H9 (cell line): Measurements from ENCODE around the gene CROCC2. TPM values are rescaled to one million over a fixed set of nuclear protein-coding genes. Genes with fewer than 3 reads are reported as not detected.

Experiments
- DNase-seq: peaks from one replicate; pipeline ENCODE4 v3.0.0-alpha.2; 2017
- H2AFZ ChIP-seq: one replicate; pipeline ENCODE4 v1.6.1; 2013; ENCODE audit warnings: mild to moderate bottlenecking, low read length, control low read depth, moderate library complexity
- H2AK5ac ChIP-seq: 2 replicates; pipeline ENCODE4 v1.6.1; 2013; ENCODE audit warnings: low read length, control low read depth, mixed read lengths; ENCODE audit not compliant: insufficient read length
- H2BK120ac ChIP-seq: one replicate; pipeline ENCODE4 v1.6.1; 2013; ENCODE audit warnings: low read depth, mild to moderate bottlenecking, low read length, control low read depth, inconsistent platforms; ENCODE audit not compliant: poor library complexity, severe bottlenecking
- H2BK12ac ChIP-seq: 2 replicates; pipeline ENCODE4 v1.6.1; 2013; ENCODE audit warnings: low read length, control low read depth, mixed read lengths, low read depth; ENCODE audit not compliant: insufficient read length
- H2BK15ac ChIP-seq: 2 replicates; pipeline ENCODE4 v1.6.1; 2013; ENCODE audit warnings: low read depth, low read length, control low read depth
- H2BK20ac ChIP-seq: one replicate; pipeline ENCODE4 v1.6.1; 2013; ENCODE audit warnings: low read depth, mild to moderate bottlenecking, low read length, control low read depth, inconsistent platforms; ENCODE audit not compliant: poor library complexity, severe bottlenecking
- H2BK5ac ChIP-seq: 2 replicates; pipeline ENCODE4 v1.6.1; 2013; ENCODE audit warnings: low read length, control low read depth, mixed read lengths; ENCODE audit not compliant: insufficient read length
- H3K14ac ChIP-seq: 2 replicates; pipeline ENCODE4 v1.6.1; 2013; ENCODE audit warnings: low read length, control low read depth; ENCODE audit not compliant: insufficient read depth
- H3K18ac ChIP-seq: 2 replicates; pipeline ENCODE4 v1.6.1; 2013; ENCODE audit warnings: low read depth, mild to moderate bottlenecking, mixed read lengths, low read length, control low read depth; ENCODE audit not compliant: insufficient read length
- H3K23ac ChIP-seq: 2 replicates; pipeline ENCODE4 v1.6.1; 2013; ENCODE audit warnings: low read length, control low read depth, mixed read lengths, low read depth; ENCODE audit not compliant: insufficient read length
- H3K23me2 ChIP-seq: 2 replicates; pipeline ENCODE4 v1.6.1; 2013; ENCODE audit warnings: low read depth, mild to moderate bottlenecking, mixed read lengths, low read length, control low read depth; ENCODE audit not compliant: insufficient read length, poor library complexity, severe bottlenecking
- H3K27ac ChIP-seq: 2 replicates; pipeline ENCODE4 v1.5.1; 2013; ENCODE audit warnings: low read length, control low read depth, mixed read lengths, low read depth; ENCODE audit not compliant: insufficient read length
- H3K27me3 ChIP-seq: 2 replicates; pipeline ENCODE4 v1.6.1; 2013; ENCODE audit warnings: low read length, control low read depth, inconsistent platforms; ENCODE audit not compliant: insufficient read depth
- H3K4ac ChIP-seq: 2 replicates; pipeline ENCODE4 v1.6.1; 2013; ENCODE audit warnings: low read depth, mild to moderate bottlenecking, control low read depth, inconsistent platforms, low read length, moderate library complexity
- H3K4me1 ChIP-seq: 2 replicates; pipeline ENCODE4 v1.6.1; 2013; ENCODE audit warnings: low read length, control low read depth, inconsistent platforms; ENCODE audit not compliant: insufficient read depth
- H3K4me2 ChIP-seq: 2 replicates; pipeline ENCODE4 v1.6.1; 2013; ENCODE audit warnings: low read length, control low read depth, mixed read lengths; ENCODE audit not compliant: insufficient read length, insufficient read depth
- H3K56ac ChIP-seq: 2 replicates; pipeline ENCODE4 v1.6.1; 2013; ENCODE audit warnings: low read depth, mild to moderate bottlenecking, mixed read lengths, low read length, control low read depth; ENCODE audit not compliant: insufficient read length
- H3K79me1 ChIP-seq: 2 replicates; pipeline ENCODE4 v1.6.1; 2013; ENCODE audit warnings: low read depth, mild to moderate bottlenecking, moderate library complexity, low read length, control low read depth, inconsistent platforms; ENCODE audit not compliant: insufficient read depth, poor library complexity, severe bottlenecking
- H3K79me2 ChIP-seq: 2 replicates; pipeline ENCODE4 v1.6.1; 2013; ENCODE audit warnings: low read length, control low read depth, inconsistent platforms; ENCODE audit not compliant: insufficient read depth
- H3K9ac ChIP-seq: 2 replicates; pipeline ENCODE4 v1.6.1; 2013; ENCODE audit warnings: low read length, control low read depth, mixed read lengths; ENCODE audit not compliant: insufficient read length; ENCODE audit errors: extremely low read depth
- H3K9me3 ChIP-seq: one replicate; pipeline ENCODE4 v1.6.1; 2013; ENCODE audit warnings: low read depth, low read length, inconsistent platforms; ENCODE audit not compliant: control insufficient read depth
- H3T11ph ChIP-seq: one replicate; pipeline ENCODE4 v1.6.1; 2013; ENCODE audit warnings: mild to moderate bottlenecking, low read length, control low read depth, inconsistent platforms
- H4K20me1 ChIP-seq: one replicate; pipeline ENCODE4 v1.6.1; 2013; ENCODE audit not compliant: control insufficient read depth, insufficient read length, insufficient read depth
- H4K5ac ChIP-seq: 2 replicates; pipeline ENCODE4 v1.6.1; 2013; ENCODE audit warnings: low read depth, mild to moderate bottlenecking, mixed read lengths, low read length, control low read depth; ENCODE audit not compliant: insufficient read length
- H4K8ac ChIP-seq: replicated peaks from 2 replicates; pipeline ENCODE4 v1.6.1; 2013; ENCODE audit warnings: low read length, control low read depth, mixed read lengths, low read depth; ENCODE audit not compliant: insufficient read length
- H4K91ac ChIP-seq: 2 replicates; pipeline ENCODE4 v1.6.1; 2013; ENCODE audit warnings: low read depth, mild to moderate bottlenecking, moderate library complexity, mixed read lengths, low read length, control low read depth; ENCODE audit not compliant: insufficient read length
- H3K27ac Mint-ChIP-seq, 3 experiments: 2 replicates in 2 of 3; 3 replicates in 1 of 3; pipeline ENCODE4 v1.8.0; 2020 to 2021; ENCODE audit warnings: mixed read lengths in 3 of 3, mild to moderate bottlenecking in 1 of 3, moderate library complexity in 1 of 3
- H3K27me3 Mint-ChIP-seq: 2 replicates; pipeline ENCODE4 v1.8.0; 2021; ENCODE audit warnings: low read depth, mild to moderate bottlenecking, moderate library complexity, mixed read lengths
- H3K36me3 Mint-ChIP-seq, 3 experiments: 2 replicates in 2 of 3; 3 replicates in 1 of 3; pipeline ENCODE4 v1.8.0; 2020 to 2021; ENCODE audit warnings: low read depth in 3 of 3, mixed read lengths in 3 of 3; ENCODE audit not compliant: insufficient read depth in 1 of 3
- H3K4me1 Mint-ChIP-seq, 2 experiments: 2 replicates each; pipeline ENCODE4 v1.8.0; 2020; ENCODE audit warnings: mixed read lengths in 2 of 2
- H3K4me3 Mint-ChIP-seq, 2 experiments: 2 replicates in 1 of 2; 3 replicates in 1 of 2; pipeline ENCODE4 v1.8.0; 2020 to 2021; ENCODE audit warnings: mild to moderate bottlenecking in 2 of 2, mixed read lengths in 2 of 2, moderate library complexity in 1 of 2
- H3K9me3 Mint-ChIP-seq, 2 experiments: 2 replicates in 1 of 2; 3 replicates in 1 of 2; pipeline ENCODE4 v1.8.0; 2020; ENCODE audit warnings: mild to moderate bottlenecking in 2 of 2, mixed read lengths in 2 of 2, moderate library complexity in 1 of 2
- WGBS: extraction: QIAGEN DNeasy Blood & Tissue Kit; methylation state at CpG from one replicate; pipeline ENCODE4 v1.1.7; 2013; ENCODE audit warnings: missing lambda C conversion rate, low lambda C conversion rate, mixed read lengths; ENCODE audit not compliant: insufficient read length; ENCODE audit errors: extremely low coverage; 5-methylcytosine and 5-hydroxymethylcytosine counted together
- total RNA-seq: library from RNA; stranded (reverse); gene quantifications from 2 replicates; pipeline ENCODE4 v1.2.1, GENCODE V29; 2021
- TF ChIP-seq, protein P1 (sequence below): fragments of 200-600 bp; sonication (generic); conservative IDR thresholded peaks from 3 replicates; pipeline ENCODE4 v1.8.0; 2021; ENCODE audit warnings: antibody characterized with exemption, mild to moderate bottlenecking

The CROCC2 gene
- total RNA-seq, 1 experiment from 2014 or later, result not detected

DNA sequence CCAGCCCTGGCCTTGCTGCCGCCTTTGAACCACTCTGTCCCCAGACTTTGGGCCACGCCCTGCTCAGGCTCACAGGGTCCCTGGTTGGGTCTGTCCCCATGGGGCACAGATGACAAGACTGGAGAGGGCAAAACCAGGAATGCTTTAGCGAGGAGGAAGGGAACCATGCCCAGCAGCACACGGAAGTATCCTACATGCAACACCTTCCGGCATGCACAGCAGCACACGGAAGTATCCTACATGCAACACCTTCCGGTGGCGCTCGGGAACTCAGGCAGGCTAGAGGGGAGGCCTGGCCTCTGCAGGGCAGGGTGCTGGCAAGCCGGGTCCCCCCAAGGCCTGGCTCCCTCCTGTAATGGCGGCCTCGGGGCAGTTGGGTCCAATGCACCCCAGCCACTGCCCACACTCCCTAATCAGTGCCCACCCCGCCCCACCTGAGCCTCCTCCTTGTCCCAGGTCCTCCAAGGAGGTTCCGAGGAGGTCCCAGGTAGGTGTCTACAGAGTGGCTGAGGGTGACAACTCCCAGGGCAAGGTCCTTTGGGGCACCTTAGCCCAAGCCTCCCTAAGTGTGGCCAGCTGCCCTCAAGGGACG lies 58.7 kb downstream of the CROCC2 start:
- Mint-ChIP-seq H3K4me3 (no peak overlapping the region), H3K4me1 (peaks cover 3 to 4% of the 10 kb centered on the region in 2 experiments; a peak in 3 of 4 replicates), H3K36me3 (no peaks in the 10 kb centered on the region), H3K27ac (no peak overlapping the region), H3K9me3 (no peaks in the 10 kb centered on the region), H3K27me3 (no peaks in the 10 kb centered on the region)
- no peak overlapping the region for H3K23ac ChIP-seq
- H4K91ac ChIP-seq, result no peak overlapping the region
- no peaks in the 10 kb centered on the region for H3K23me2 ChIP-seq
- no peak overlapping the region for H3K14ac ChIP-seq
- H3K79me2 ChIP-seq, result no peaks in the 10 kb centered on the region
- WGBS, result no CpG with 5 or more reads among the region's 15 CpGs
- no peak overlapping the region for H2BK120ac ChIP-seq
- H3K9me3 ChIP-seq, result no peaks in the 10 kb centered on the region
- no peak overlapping the region for H2BK5ac ChIP-seq
- no peak overlapping the region for H3K4ac ChIP-seq
- H3K4me2 ChIP-seq, result no peak overlapping the region
- TF ChIP-seq, protein P1, sequence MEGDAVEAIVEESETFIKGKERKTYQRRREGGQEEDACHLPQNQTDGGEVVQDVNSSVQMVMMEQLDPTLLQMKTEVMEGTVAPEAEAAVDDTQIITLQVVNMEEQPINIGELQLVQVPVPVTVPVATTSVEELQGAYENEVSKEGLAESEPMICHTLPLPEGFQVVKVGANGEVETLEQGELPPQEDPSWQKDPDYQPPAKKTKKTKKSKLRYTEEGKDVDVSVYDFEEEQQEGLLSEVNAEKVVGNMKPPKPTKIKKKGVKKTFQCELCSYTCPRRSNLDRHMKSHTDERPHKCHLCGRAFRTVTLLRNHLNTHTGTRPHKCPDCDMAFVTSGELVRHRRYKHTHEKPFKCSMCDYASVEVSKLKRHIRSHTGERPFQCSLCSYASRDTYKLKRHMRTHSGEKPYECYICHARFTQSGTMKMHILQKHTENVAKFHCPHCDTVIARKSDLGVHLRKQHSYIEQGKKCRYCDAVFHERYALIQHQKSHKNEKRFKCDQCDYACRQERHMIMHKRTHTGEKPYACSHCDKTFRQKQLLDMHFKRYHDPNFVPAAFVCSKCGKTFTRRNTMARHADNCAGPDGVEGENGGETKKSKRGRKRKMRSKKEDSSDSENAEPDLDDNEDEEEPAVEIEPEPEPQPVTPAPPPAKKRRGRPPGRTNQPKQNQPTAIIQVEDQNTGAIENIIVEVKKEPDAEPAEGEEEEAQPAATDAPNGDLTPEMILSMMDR, result no peak
- H4K5ac ChIP-seq, result no peak overlapping the region
- H3K18ac ChIP-seq, result no peak overlapping the region
- H4K20me1 ChIP-seq, result no peaks in the 10 kb centered on the region
- no peaks in the 10 kb centered on the region; the same call in 1 of the 2 replicates for H3K4me1 ChIP-seq
- DNase-seq, result peak; percentile 8
- H4K8ac ChIP-seq, result no peak overlapping the region
- H3K27me3 ChIP-seq, result no peaks in the 10 kb centered on the region
- no peak overlapping the region for H2BK20ac ChIP-seq
- H2BK15ac ChIP-seq, result no peak overlapping the region
- H3K79me1 ChIP-seq, result no peaks in the 10 kb centered on the region
- H2AFZ ChIP-seq, result no peak overlapping the region
- no peak overlapping the region for H3K56ac ChIP-seq
- no peak overlapping the region for H2BK12ac ChIP-seq
- no peak overlapping the region for H3K9ac ChIP-seq
- H2AK5ac ChIP-seq, result no peak overlapping the region
- H3K27ac ChIP-seq, result no peak overlapping the region
- no peak overlapping the region for H3T11ph ChIP-seq
